NT2/D1 (cell line): Measurements from ENCODE around the gene P2RY14.

Experiments
- SUZ12 ChIP-seq: IDR thresholded peaks from 2 replicates; pipeline ENCODE4 v1.6.1; 2011; ENCODE audit not compliant: insufficient read length, insufficient read depth; ENCODE audit errors: extremely low read depth
- YY1 ChIP-seq: IDR thresholded peaks from 2 replicates; pipeline ENCODE4 v1.6.1; 2011; ENCODE audit not compliant: insufficient read length, insufficient read depth
- ZNF274 ChIP-seq: IDR thresholded peaks from 2 replicates; pipeline ENCODE4 v1.6.1; 2011; ENCODE audit warnings: mild to moderate bottlenecking, low read depth, low read length

DNA sequence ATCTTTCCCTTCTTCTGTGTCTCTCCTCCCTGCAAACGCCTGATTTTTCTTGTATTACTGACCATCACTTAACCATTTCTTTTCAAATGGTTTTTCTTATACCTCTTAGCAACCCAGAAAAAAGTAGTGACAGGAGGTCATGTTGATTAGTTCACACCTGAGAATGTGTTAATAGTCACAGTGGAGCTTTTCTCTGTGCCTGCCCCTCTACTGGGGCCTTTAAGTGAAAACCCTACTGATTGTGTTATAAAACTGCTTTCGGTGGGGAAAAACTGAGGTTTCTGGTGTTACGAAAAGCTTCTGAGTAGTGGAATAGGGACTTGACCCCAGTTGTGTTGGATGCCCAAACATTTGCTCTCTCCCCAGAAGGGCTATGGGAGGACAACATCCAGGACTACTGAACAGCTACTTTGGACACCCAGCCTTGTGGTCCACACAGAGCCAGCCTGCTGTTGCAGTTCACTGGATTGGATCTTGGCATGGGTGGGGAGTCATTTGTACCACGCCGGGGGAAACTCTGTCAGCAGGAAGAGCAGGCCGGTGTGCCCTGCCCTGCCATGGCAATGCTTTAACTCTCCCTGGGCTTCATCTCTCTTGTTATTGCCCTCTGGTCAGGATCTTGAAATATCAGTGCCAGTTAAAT is 27.9 kb upstream of the P2RY14 start:
- no peak for TF ChIP-seq ZNF274
- no peak for TF ChIP-seq SUZ12
- no peak for TF ChIP-seq YY1
